Kidney (tissue), 14 donors: ENCODE results near the gene GAPT. TPM values are rescaled to one million over a fixed set of nuclear protein-coding genes. Genes with fewer than 3 reads are reported as not detected.

Experiments
- DNase-seq, 5 donors: peaks; one replicate each; pipeline ENCODE4 v3.0.0-alpha.2; 2013 to 2020
- FAIRE-seq: peaks from 2 replicates; lab custom pipeline; 2012; peaks lifted over from hg19 to GRCh38; lab: Jason Lieb, UNC
- H3K27ac ChIP-seq, 2 donors: one replicate each; pipeline ENCODE4 v1.7.0; 2013; ENCODE audit warnings: low read depth in 2 of 2, low read length in 2 of 2, inconsistent platforms in 1 of 2
- H3K27me3 ChIP-seq: one replicate; pipeline ENCODE4 v1.7.1; 2013; ENCODE audit warnings: low read length, inconsistent platforms; ENCODE audit not compliant: control insufficient read depth, insufficient read depth
- H3K36me3 ChIP-seq, 3 donors: one replicate each; pipeline versions ENCODE4 v1.7.0 to v1.7.1; 2013; ENCODE audit warnings: low read length in 3 of 3, control low read depth in 1 of 3, inconsistent platforms in 1 of 3; ENCODE audit not compliant: insufficient read depth in 3 of 3, control insufficient read depth in 2 of 3
- H3K4me1 ChIP-seq, 3 donors: one replicate each; pipeline versions ENCODE4 v1.7.0 to v1.7.1; 2013; ENCODE audit warnings: low read length in 3 of 3, inconsistent platforms in 1 of 3, low read depth in 1 of 3; ENCODE audit not compliant: control insufficient read depth in 2 of 3, insufficient read depth in 2 of 3
- H3K4me3 ChIP-seq, 3 donors: one replicate each; pipeline versions ENCODE4 v1.7.0 to v1.8.1; 2013; ENCODE audit warnings: low read length in 3 of 3, control low read depth in 1 of 3, inconsistent platforms in 1 of 3
- H3K9ac ChIP-seq, 3 donors: one replicate each; pipeline versions ENCODE4 v1.7.0 to v1.7.1; 2013; ENCODE audit warnings: low read length in 3 of 3, control low read depth in 1 of 3, inconsistent platforms in 1 of 3
- H3K9me3 ChIP-seq, 3 donors: one replicate each; pipeline versions ENCODE4 v1.7.0 to v1.7.1; 2013; ENCODE audit warnings: low read length in 3 of 3, control low read depth in 1 of 3, inconsistent platforms in 1 of 3; ENCODE audit not compliant: control insufficient read depth in 2 of 3, insufficient read depth in 1 of 3
- intact Hi-C: fragments of 100-400 bp; cut with DNase I; formaldehyde crosslinking; loops from one replicate; pipeline ENCODE4 v1.11.1; 2022
- microRNA-seq: library from miRNA; unstranded; fragments of <30 nt; microRNA quantifications from one replicate; pipeline ENCODE4 v1.2.0, GENCODE V29; 2020
- polyA plus RNA-seq: library from polyadenylated mRNA; stranded (reverse); fragments of 350-450 nt; fragmentation: Illumina TruSeq; extraction: RNeasy Lipid Tissue Mini Kit (QIAGEN cat#74804); gene quantifications from one replicate; pipeline ENCODE4 v1.2.3, GENCODE V29; 2014; ENCODE audit warnings: low read depth, low replicate concordance; ENCODE audit not compliant: insufficient read depth
- total RNA-seq: library from RNA; stranded (reverse); fragmentation: NEBNext Ultra II Directional; extraction: Animal tissue kit (Norgen Biotek cat#: 25700); gene quantifications from one replicate; pipeline ENCODE4 v1.2.1, GENCODE V29; 2021
- TF ChIP-seq, protein P1 (sequence below): IDR thresholded peaks from 3 replicates; pipeline ENCODE4 v1.5.1; 2012; ENCODE audit warnings: mild to moderate bottlenecking, moderate library complexity, borderline replicate concordance; ENCODE audit not compliant: insufficient read depth; ENCODE audit errors: extremely low read depth
- donor health status: control.
- donor health status: control.
- donor health status: control.
- donor health status: control.
- donor health status: control.
- donor health status: DM: yes; HTN: yes; CAD: no.
- donor health status: Normal renal cell carcinoma (clear cell type).

GAPT gene
- total and polyA plus RNA-seq, 2 donors from 2014 or later, result 0.32 to 3.9 TPM

DNA sequence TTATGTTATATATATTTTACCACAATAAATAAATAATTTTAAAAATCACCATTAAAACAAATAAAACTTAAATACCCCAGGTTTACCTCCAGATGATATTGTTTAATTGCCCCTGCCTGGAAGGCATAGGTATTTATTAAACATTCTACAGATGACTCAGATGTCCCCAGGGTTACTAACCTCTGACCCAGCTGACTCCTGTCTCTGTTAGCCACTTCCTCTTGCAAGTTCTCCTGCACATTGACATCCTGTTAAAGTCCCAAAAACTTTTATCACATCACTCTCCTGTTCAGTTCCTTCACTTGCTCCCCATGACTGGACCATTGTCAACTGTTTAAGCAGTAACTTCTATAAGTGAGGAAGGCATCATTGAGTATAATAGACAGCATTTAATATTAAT, 54.7 kb downstream of the GAPT start:
- FAIRE-seq (no peak), DNase-seq (no peak)
- intact Hi-C loops, result no loop called here

More for the DNA sequence above, 54.7 kb downstream of the GAPT start:
- Histone ChIP-seq H3K27ac (no peak overlapping the region), H3K27me3 (no peaks in the 10 kb centered on the region), H3K4me1 (no peaks in the 10 kb centered on the region), H3K4me3 (no peak overlapping the region), H3K9me3 (no peaks in the 10 kb centered on the region), H3K36me3 (no peaks in the 10 kb centered on the region), H3K9ac (no peak overlapping the region)
- TF ChIP-seq, protein P1, sequence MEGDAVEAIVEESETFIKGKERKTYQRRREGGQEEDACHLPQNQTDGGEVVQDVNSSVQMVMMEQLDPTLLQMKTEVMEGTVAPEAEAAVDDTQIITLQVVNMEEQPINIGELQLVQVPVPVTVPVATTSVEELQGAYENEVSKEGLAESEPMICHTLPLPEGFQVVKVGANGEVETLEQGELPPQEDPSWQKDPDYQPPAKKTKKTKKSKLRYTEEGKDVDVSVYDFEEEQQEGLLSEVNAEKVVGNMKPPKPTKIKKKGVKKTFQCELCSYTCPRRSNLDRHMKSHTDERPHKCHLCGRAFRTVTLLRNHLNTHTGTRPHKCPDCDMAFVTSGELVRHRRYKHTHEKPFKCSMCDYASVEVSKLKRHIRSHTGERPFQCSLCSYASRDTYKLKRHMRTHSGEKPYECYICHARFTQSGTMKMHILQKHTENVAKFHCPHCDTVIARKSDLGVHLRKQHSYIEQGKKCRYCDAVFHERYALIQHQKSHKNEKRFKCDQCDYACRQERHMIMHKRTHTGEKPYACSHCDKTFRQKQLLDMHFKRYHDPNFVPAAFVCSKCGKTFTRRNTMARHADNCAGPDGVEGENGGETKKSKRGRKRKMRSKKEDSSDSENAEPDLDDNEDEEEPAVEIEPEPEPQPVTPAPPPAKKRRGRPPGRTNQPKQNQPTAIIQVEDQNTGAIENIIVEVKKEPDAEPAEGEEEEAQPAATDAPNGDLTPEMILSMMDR, result no peak

Small RNA genes within 50 kb of the gene (microRNA-seq; reads per million reads assigned to microRNA genes)
- gene MIR548AE2, result not detected

Other genes with a start within 250 kb of the GAPT start
- 53.1 TPM for gene PLK2, start 31.3 kb upstream of the GAPT start, total RNA-seq
- 8.4 TPM for gene PLK2, start 31.3 kb upstream of the GAPT start, polyA plus RNA-seq
- 3.7 TPM for gene RAB3C, start 91.6 kb downstream of the GAPT start, total RNA-seq
- not detected for gene RAB3C, start 91.6 kb downstream of the GAPT start, polyA plus RNA-seq